PC-9 (cell line): ENCODE results near the gene FARP1.

Source experiments
- CTCF ChIP-seq: fragments of 200-600 bp; sonication (generic); conservative IDR thresholded peaks from 2 replicates; pipeline ENCODE4 v1.6.1; 2017; ENCODE audit warnings: mixed run types, antibody characterized with exemption, mild to moderate bottlenecking, moderate library complexity
- EZH2 ChIP-seq: fragments of 200-600 bp; sonication (generic); IDR thresholded peaks from 2 replicates; pipeline ENCODE4 v1.8.0; 2017; ENCODE audit warnings: antibody characterized with exemption, low read depth

- TF ChIP-seq CTCF (no peak), EZH2 (no peak)
Observed at GRCh38 chr13:98457053-98457452, 314.2 kb downstream of the FARP1 start.
